ENCODE results near the gene ARAP3. TPM values are rescaled to one million over a fixed set of nuclear protein-coding genes. Genes with fewer than 3 reads are reported as not detected.
A peak's percentile ranks its signal among the peaks of the same experiment; 100 is the strongest.

Gene ARAP3
- total and polyA plus RNA-seq, 2 experiments from 2014 or later, result 0.59 to 1.6 TPM

GRCh38 chr5:141636106-141636412 is 46.0 kb downstream of the ARAP3 start:
- Histone ChIP-seq H3K27ac (peak overlapping the region; percentile 86), H3K9me3 (ENCODE audit: low read depth) (no peaks in the 10 kb centered on the region)

GRCh38 chr5:141635646-141636045 is 46.4 kb downstream of the ARAP3 start:
- no peak for DNase-seq (ENCODE audit: low read depth in 1 of 2, low spot score in 1 of 2)
- no peaks in the 10 kb centered on the region for H3K36me3 ChIP-seq
- H3K4me1 ChIP-seq (ENCODE audit: low read depth), result no peaks in the 10 kb centered on the region
- TF ChIP-seq CTCF (IDR thresholded peaks at IDR 0.05; ENCODE audit: low read depth, low read length), result no peak
- no peak overlapping the region for H3K27ac ChIP-seq
- H3K9me3 ChIP-seq (ENCODE audit: low read depth), result no peaks in the 10 kb centered on the region
- peaks cover 9% of the 10 kb centered on the region for H3K27me3 ChIP-seq
- H3K4me3 ChIP-seq, result peak overlapping the region; percentile 89

More at GRCh38 chr5:141636106-141636412, 46.0 kb downstream of the ARAP3 start:
- H3K4me3 ChIP-seq, result peak overlapping the region; percentile 89
- peaks cover 9% of the 10 kb centered on the region for H3K27me3 ChIP-seq
- no peak for TF ChIP-seq CTCF (IDR thresholded peaks at IDR 0.05; ENCODE audit: low read depth, low read length)
- H3K36me3 ChIP-seq, result no peaks in the 10 kb centered on the region
- H3K4me1 ChIP-seq (ENCODE audit: low read depth), result no peaks in the 10 kb centered on the region
- no peak for DNase-seq (ENCODE audit: low read depth in 1 of 2, low spot score in 1 of 2)

GRCh38 chr5:141634720-141635119 is 47.3 kb downstream of the ARAP3 start:
- no peak overlapping the region for H3K4me3 ChIP-seq
- H3K27me3 ChIP-seq, result peaks cover 9% of the 10 kb centered on the region
- DNase-seq (ENCODE audit: low read depth in 1 of 2, low spot score in 1 of 2), result no peak
- no peaks in the 10 kb centered on the region for H3K36me3 ChIP-seq
- no peaks in the 10 kb centered on the region for H3K9me3 ChIP-seq (ENCODE audit: low read depth)
- no peak for TF ChIP-seq CTCF (IDR thresholded peaks at IDR 0.05; ENCODE audit: low read depth, low read length)
- no peaks in the 10 kb centered on the region for H3K4me1 ChIP-seq (ENCODE audit: low read depth)
- no peak overlapping the region for H3K27ac ChIP-seq

- H3K4me1 ChIP-seq (ENCODE audit: low read depth), result no peaks in the 10 kb centered on the region
- H3K4me3 ChIP-seq, result no peak overlapping the region
- no peak for DNase-seq (ENCODE audit: low read depth in 1 of 2, low spot score in 1 of 2)
- no peak overlapping the region for H3K27ac ChIP-seq
- peaks cover 9% of the 10 kb centered on the region for H3K27me3 ChIP-seq
- H3K36me3 ChIP-seq, result no peaks in the 10 kb centered on the region
- no peaks in the 10 kb centered on the region for H3K9me3 ChIP-seq (ENCODE audit: low read depth)
- TF ChIP-seq CTCF (IDR thresholded peaks at IDR 0.05; ENCODE audit: low read depth, low read length), result no peak
Measured at GRCh38 chr5:141633871-141634561, 48.0 kb downstream of the ARAP3 start.

- TF ChIP-seq CTCF (IDR thresholded peaks at IDR 0.05; ENCODE audit: low read depth, low read length), result no peak
- Histone ChIP-seq H3K4me3 (no peak overlapping the region), H3K27ac (no peak overlapping the region), H3K36me3 (peaks cover 11% of the 10 kb centered on the region), H3K9me3 (ENCODE audit: low read depth) (no peaks in the 10 kb centered on the region), H3K27me3 (peaks cover 7% of the 10 kb centered on the region), H3K4me1 (ENCODE audit: low read depth) (no peaks in the 10 kb centered on the region)
- DNase-seq (ENCODE audit: low read depth in 1 of 2, low spot score in 1 of 2), result no peak
Measured at GRCh38 chr5:141632650-141633049, 49.4 kb downstream of the ARAP3 start.
